ENCODE results near the gene ARMC9. TPM values are rescaled to one million over a fixed set of nuclear protein-coding genes. Genes with fewer than 3 reads are reported as not detected.

ARMC9 gene
- total and polyA plus RNA-seq, 2 of the 13 experiments (the other 11 are each of a cell fraction or from before 2014, with no cell fraction given) = 9.1 to 12.8 TPM

GRCh38 chr2:231163414-231164095 is 34.9 kb upstream of the ARMC9 start:
- ATAC-seq = no peak
- FAIRE-seq = no peak
- TF ChIP-seq ZNF546 (CRISPR knock-in tag; conservative IDR thresholded peaks at IDR 0.05) (no peak), ZNF644 (CRISPR knock-in tag; IDR thresholded peaks at IDR 0.05; ENCODE audit: low read depth) (no peak), LRRFIP1 (CRISPR knock-in tag; conservative IDR thresholded peaks at IDR 0.05) (no peak), ZNF615 (CRISPR knock-in tag; IDR thresholded peaks at IDR 0.05; ENCODE audit: borderline replicate concordance) (no peak), ZFP91 (CRISPR knock-in tag; IDR thresholded peaks at IDR 0.05; ENCODE audit: borderline replicate concordance) (no peak), KMT2A (CRISPR knock-in tag; IDR thresholded peaks at IDR 0.05) (no peak), ZNF18 (CRISPR knock-in tag; IDR thresholded peaks at IDR 0.05; ENCODE audit: insufficient replicate concordance) (no peak), ZSCAN31 (CRISPR knock-in tag; IDR thresholded peaks at IDR 0.05; ENCODE audit: low read depth) (no peak), FIP1L1 (IDR thresholded peaks at IDR 0.05; ENCODE audit: borderline replicate concordance, insufficient read depth, low read depth, low read length) (no peak), MZF1 (CRISPR knock-in tag; IDR thresholded peaks at IDR 0.05; ENCODE audit: borderline replicate concordance) (no peak), PHF21A (CRISPR knock-in tag; IDR thresholded peaks at IDR 0.05) (no peak), ZFP90 (CRISPR knock-in tag; IDR thresholded peaks at IDR 0.05; ENCODE audit: borderline replicate concordance) (no peak), ZNF639 (CRISPR knock-in tag; conservative IDR thresholded peaks at IDR 0.05) (no peak), RAD21 (CRISPR knock-in tag; IDR thresholded peaks at IDR 0.05) (no peak), ZNF703 (CRISPR knock-in tag; IDR thresholded peaks at IDR 0.05; ENCODE audit: borderline replicate concordance) (no peak)

More at GRCh38 chr2:231163414-231164095, 34.9 kb upstream of the ARMC9 start:
- in situ Hi-C loops (cut with HindIII; ENCODE audit: extremely low pct_ligation_motif_present, low pct_unique_long_range_greater_than_20kb) (no loop called here), intact Hi-C loops (cut with micrococcal nuclease; ENCODE audit: unreplicated experiment) (no loop called here)
- Histone ChIP-seq H3K4me3 (replicated peaks in 1 of 3; ENCODE audit: insufficient read depth in 1 of 3, low read depth in 2 of 3, low read length in 3 of 3) (no peak overlapping the region), H3K4me2 (ENCODE audit: low read depth, low read length) (no peak overlapping the region), H3K36me3 (replicated peaks in 1 of 2; ENCODE audit: control insufficient read depth in 1 of 2, insufficient read depth in 2 of 2, low read length in 2 of 2) (peaks cover 15 to 84% of the 10 kb centered on the region in 2 experiments), H3K9me3 (ENCODE audit: low read length) (no peaks in the 10 kb centered on the region), H3K27ac (ENCODE audit: extremely low read length, insufficient read depth, low read length) (no peak overlapping the region), H2AFZ (ENCODE audit: low read length) (no peak overlapping the region), H3K27me3 (ENCODE audit: control insufficient read depth in 1 of 2, insufficient read depth in 2 of 2, low read length in 2 of 2) (no peaks in the 10 kb centered on the region), H4K20me1 (ENCODE audit: insufficient read depth, low read length) (no peaks in the 10 kb centered on the region), H3K79me2 (ENCODE audit: insufficient read depth, low read length) (no peaks in the 10 kb centered on the region), H3K4me1 (ENCODE audit: insufficient read depth, low read length) (no peaks in the 10 kb centered on the region), H3K9ac (ENCODE audit: insufficient read depth, low read depth, low read length) (no peak overlapping the region)
- ChIA-PET POLR2A (no interaction called here), CTCF (ENCODE audit: low intra/inter-chr PET ratio, low total read pairs) (no interaction called here)
- BruUV-seq (replicated peaks) = no TSS peak
- DNase-seq (ENCODE audit: low spot score) = no peak
- 96% methylated on average over 4 of the region's 4 CpGs for WGBS (ENCODE audit: low lambda C conversion rate)

Measured in HepG2 (cell line).